Skin epidermis (tissue), 12 donors: ENCODE results near the gene RAP1GAP.

Experiments
- H3K27ac ChIP-seq, 21 experiments: fragments of 200-600 bp; sonication (generic) in 11 of 21; one replicate each; pipeline ENCODE4 v1.5.0; 2020; ENCODE audit warnings: mild to moderate bottlenecking in 3 of 21, inconsistent platforms in 2 of 21, moderate library complexity in 2 of 21
- H3K4me3 ChIP-seq, 7 experiments: fragments of 200-600 bp; sonication (generic) in 2 of 7; one replicate each; pipeline ENCODE4 v1.5.0; 2020; ENCODE audit warnings: inconsistent platforms in 2 of 7, mild to moderate bottlenecking in 2 of 7, moderate library complexity in 1 of 7

RAP1GAP gene

DNA sequence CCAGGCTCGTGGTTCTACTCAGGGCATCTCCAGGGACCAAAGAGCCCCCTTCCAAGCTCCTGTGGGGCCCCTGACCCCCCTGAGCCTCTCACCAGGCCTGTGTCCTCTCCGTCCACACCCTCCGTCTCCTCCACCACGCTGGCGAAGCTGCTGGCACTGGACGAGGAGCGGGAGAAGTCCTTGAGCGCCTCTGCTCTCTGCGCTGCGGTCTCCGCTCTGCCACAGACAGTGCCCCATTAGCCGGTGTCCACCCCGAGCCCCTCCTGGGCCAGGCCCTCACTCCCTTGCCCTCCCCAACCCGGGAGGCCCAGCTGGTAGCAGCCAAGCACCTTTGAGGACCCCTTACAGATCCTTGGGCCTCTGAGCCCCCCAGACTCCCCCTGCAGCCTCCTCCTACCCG lies 69.8 kb downstream of the RAP1GAP start:
- no peak overlapping the region for H3K27ac ChIP-seq
- H3K4me3 ChIP-seq, result no peak overlapping the region

DNA sequence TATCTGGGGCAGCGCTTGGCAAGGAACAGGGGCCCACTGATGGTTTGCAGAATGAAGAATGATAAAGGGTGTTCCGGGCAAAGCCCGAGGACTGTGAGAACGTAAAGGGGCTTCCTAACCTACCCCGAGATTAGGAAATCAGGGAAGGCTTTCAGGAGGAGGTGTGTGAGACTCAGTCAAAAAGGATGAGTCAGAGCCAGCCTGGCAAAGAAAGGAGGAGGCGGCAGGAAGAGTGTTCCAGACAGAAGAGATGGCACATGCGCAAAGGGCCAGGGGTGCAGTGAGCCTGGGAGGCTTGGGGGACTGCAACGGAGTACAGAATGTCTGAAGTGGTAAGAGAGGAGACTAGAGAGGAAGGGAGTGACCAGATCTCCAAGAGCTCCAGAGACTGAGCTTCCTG lies 70.3 kb downstream of the RAP1GAP start:
- no peak overlapping the region for H3K4me3 ChIP-seq
- no peak overlapping the region for H3K27ac ChIP-seq

DNA sequence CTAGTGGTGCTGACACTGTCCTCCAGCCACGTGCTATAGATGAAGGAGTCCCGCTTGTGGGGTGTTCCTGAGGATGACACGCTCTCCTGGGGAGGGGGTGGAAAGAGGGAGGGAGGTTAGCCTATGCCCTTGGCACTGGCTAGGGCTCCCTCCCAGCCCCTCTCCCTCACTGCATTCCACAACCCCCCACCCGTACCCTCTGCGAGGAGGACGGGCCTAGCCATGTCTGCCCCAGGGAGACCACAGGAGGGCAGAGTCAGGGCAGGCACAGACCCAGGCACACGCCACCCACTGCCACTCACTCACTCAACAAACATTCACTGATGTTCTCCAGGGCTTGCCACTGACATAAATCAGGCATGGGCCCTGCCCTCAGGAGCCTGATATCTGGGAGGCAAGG lies 70.7 kb downstream of the RAP1GAP start:
- Histone ChIP-seq H3K27ac (no peak overlapping the region), H3K4me3 (no peak overlapping the region)

DNA sequence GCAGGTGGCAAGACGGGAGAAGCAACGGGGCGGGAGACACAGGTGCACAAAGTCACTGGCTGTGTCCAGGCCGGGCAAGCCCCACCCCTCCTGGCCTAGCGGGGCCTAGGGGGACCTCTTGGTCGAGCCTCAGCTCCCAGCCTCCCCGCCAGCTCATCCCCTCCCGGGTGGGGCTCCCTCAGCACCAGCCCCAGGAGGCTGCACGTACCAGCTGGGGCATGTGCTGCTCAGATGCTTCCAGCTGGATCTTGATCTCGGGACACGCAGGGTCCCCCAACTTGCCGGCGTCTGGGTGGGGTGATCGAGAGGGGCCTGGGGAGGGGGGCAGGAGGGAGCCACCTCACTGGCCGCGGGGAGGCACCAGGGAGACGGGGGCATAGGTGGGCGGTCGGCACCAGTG lies 71.4 kb downstream of the RAP1GAP start:
- Histone ChIP-seq H3K4me3 (no peak overlapping the region), H3K27ac (no peak overlapping the region)

DNA sequence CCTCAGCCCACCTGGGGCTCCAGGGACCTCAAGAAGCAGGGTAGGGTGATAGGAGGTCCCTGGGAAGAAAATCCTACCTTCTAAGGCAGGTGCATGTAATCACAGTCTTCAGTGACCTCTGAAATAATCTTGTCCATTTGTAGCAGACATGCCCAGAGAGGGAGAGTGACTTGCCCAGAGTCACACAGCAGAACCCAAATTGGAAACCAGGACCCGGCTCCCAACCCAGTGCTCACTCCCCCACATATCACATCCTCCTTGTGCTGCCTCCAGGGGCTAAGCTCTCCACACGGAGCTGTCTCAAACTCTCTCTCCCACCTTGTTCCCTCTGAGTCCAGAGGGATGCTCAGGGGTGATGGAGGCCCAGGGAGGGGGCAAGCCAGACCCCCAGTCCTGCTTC lies 72.5 kb downstream of the RAP1GAP start:
- no peak overlapping the region for H3K27ac ChIP-seq
- H3K4me3 ChIP-seq, result no peak overlapping the region

DNA sequence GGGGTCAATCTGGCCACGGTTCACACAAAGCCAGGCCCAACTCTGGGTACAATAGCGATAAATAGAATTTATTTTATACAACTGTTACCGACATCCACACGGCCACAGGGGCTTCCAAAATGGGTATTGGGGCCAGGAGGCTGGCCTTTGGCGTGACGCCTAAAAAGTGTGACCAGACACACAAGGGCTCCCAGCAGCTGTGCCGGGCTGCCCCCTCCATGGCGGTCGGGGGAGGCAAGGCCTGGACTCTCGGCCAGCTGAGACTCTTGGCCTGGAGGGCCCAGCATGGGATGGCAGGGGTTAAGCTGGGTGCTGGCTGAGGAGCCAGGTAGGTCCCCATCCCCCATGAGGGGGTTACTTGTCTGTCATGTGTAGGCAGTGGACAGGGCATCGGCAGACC lies 73.0 kb downstream of the RAP1GAP start:
- Histone ChIP-seq H3K4me3 (no peak overlapping the region), H3K27ac (no peak overlapping the region)

DNA sequence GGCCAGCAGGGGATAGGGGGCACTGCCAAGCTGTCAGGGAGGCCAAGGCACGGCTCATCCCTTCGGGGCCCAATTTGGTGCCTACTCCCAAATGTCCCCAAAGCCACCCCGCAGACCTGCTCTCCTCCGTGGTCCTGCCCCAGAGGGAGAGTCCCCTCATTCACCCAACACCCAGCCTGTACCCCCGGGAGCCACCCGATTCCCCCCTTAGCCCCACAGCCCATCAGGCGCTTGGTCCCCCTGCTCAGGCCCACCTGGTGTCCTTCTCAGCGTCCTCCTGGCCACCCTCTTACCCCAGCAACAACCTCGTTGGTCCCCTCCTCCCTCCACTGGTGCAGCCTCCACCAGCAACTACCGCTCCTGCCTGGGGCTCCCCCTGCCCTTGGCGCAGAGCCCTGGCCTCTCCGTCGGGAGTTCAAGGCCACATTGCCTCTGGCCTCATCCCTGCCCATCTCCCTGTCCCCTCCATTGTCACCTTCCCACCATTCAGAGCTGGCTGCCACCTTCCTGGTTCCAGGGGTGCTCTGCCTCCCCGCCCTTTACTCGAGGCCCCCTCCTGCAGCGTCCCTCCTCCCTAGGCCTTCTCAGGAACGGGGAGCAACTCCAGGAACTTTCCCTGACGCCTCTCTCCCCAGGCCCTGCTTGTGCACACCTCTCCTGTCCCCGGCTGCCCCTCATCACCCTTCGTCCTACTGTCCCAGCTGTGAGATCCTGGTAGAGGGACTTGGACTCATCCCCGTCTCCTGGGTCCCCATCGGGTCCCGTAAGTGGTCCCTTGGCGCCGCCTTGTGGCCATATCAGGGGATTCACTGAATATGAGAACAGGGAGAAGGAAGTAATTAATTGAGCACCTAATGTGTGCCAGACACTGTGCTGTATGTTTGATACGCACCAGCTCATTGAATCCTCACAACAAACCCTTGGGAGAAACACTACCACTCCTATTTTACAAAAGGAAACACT lies 73.9 kb downstream of the RAP1GAP start:
- Histone ChIP-seq H3K27ac (no peak overlapping the region), H3K4me3 (no peak overlapping the region)

DNA sequence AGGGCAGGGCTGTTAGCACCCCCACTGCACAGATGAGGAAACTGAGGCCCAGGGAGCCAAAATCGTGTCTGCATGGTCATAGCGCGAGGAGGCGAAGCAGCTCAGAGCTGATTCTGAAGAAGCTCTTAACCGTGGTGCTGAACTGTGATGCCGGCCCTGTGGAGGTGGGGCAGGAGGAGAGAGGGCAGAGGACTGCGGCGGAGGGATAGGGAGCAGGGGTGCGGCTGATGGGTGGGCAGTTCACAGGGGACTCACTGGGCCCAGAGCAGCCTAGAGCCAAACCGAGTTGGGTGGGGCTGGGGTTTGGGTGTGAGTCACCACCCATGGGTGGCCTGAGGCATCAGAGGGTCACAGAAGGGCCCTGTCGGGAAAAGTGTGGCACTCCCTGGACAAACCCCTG lies 74.7 kb downstream of the RAP1GAP start:
- Histone ChIP-seq H3K27ac (no peak overlapping the region), H3K4me3 (no peak overlapping the region)

DNA sequence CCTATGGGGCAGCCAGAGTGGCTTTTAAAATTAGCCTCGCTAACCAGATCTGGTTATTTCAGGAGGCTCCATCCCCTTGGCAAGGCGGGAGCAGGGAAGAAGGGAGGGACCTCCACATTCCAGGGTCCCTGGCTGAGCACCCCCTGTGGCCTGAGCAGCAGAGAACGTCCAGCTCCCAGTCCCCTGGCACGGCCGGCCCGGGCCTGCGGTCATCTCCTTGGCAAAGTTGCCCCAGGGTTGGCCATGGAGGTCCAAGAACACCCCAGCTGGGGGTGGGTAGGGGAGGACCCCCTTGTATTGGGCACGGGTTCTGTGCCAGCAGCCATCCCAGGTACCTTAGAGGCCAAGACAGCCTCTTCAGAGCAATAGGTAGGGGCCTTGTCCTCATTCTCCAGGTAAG lies 75.9 kb downstream of the RAP1GAP start:
- Histone ChIP-seq H3K27ac (no peak overlapping the region), H3K4me3 (no peak overlapping the region)

DNA sequence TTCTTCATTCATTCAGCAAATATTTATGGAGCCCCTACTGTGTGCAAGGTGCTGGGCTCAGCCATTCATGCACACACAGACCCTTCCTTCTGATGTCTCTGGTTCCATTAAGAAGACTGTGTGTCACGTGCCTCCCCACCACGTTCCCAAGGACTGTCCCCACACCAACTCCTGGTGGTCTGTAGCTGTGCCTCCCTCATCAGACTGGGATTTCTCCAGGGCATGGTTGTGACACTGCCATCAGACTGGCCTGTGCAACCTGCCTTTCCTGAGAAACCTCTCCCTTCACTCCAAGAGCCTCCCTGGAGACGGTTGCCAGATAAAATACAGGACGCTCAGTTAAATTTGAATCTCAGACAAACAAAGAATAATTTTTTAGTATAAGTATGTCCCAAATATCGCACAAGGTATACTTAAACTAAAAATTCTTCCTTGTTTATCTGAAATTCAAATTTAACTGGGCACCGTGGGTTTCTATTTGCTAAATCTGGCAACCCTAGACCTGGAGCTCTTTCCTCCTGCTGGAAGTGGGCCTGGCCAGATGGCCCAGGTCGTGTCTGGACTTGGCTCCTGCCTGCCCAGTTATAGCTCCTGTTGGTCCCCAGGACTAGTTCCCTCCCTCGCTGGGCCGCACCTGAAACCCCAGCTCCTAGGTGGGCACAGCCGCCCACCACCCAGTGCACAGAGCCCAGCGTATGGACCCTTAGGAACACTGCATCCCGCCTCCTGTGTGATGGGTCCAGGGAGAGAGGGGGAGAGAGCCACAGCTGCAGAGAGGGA lies 76.9 kb downstream of the RAP1GAP start:
- Histone ChIP-seq H3K4me3 (no peak overlapping the region), H3K27ac (no peak overlapping the region)

DNA sequence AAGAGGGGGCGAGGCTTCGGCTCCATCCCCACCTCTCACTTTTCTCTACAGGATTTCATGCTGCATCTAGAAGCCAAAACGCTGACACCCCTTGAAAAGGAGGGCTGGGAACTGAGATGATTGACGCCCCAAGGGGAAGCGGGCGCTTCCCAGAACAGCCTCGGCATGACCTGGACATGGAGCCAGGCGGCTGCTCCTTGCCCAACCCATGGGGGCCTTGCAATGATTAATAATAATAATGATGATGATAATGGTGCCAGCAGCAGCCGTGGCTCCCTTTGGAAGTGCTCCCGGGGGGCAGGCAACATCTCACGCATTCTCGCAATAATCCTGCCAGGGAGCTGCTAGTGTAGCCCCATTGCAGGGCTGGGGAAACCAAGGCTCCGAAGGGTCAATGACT lies 78.2 kb downstream of the RAP1GAP start:
- no peak overlapping the region for H3K4me3 ChIP-seq
- H3K27ac ChIP-seq, result no peak overlapping the region

DNA sequence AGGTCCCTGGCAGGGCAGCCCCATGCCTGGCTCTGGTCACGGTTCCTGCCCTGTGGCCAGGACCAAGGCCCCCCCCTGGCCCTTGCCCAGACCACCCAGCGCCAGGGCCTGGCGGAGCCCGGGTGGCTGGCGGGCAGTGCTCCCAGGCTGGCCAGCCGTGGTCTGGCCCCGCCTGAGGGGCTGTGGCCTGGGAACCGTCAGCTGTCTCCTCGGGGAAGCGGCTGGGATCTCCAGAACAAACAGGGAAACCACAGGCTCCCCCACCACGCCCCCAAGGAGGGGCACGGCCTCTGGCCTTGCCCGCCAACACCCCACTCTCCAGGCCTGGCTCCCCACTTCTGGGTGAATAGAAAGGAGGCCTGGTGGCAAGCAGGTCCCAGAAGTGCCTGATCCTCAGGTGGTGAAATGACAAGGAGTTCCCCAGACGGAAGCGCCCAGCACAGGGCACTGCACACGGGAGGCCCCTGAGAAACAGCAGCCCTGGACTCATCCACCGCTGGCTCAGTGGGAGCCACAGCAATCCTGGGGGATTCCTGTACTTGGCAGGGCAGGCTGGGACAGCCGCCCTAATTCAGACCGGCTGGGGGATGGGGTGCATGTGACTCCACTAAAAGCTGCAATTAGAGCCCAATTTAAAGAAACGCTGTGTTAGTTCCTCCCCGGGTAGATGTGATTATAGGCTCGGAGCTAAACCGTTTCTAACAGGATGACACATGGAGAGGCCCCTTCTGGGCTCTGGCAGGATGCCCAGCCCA lies 78.9 kb downstream of the RAP1GAP start:
- Histone ChIP-seq H3K4me3 (no peak overlapping the region), H3K27ac (no peak overlapping the region)

DNA sequence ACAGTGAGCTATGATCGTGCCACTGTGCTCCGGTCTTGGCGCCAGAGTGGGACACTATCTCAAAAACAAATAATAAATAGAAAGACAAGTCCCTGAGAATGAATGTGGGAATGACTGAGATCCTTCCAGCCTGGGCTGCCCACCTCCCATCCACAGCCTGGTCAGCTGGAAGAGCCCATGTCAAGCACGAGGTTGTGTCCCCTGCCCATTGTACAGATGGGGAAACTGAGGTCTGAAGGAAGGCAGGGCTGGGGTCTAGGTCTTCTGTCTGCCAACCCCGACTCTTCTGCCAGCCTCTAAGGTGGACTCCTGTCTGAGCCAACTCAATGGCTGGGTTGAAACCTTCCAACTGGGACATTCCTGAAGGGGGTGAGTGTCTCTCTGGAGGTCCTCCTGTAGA lies 79.5 kb downstream of the RAP1GAP start:
- H3K27ac ChIP-seq, result no peak overlapping the region
- no peak overlapping the region for H3K4me3 ChIP-seq

DNA sequence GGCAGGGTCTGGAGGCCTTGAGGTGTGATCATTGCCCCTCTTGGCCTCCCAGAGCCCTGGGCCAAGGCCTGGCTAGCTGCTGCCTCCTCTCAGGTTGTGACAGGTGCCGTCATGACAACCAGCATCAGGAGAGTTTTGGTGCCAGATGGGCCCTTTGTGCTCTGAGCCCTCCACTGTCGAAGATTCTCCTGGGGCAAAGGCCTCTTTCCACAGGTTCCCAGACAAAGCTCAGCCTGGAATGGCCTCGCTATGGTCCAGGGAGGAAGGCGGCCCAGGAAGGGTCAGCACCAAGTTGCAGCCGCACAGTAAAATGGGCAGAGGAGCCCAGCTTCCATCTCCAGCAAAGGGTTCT lies 81.6 kb downstream of the RAP1GAP start:
- Histone ChIP-seq H3K4me3 (no peak overlapping the region), H3K27ac (no peak overlapping the region)

DNA sequence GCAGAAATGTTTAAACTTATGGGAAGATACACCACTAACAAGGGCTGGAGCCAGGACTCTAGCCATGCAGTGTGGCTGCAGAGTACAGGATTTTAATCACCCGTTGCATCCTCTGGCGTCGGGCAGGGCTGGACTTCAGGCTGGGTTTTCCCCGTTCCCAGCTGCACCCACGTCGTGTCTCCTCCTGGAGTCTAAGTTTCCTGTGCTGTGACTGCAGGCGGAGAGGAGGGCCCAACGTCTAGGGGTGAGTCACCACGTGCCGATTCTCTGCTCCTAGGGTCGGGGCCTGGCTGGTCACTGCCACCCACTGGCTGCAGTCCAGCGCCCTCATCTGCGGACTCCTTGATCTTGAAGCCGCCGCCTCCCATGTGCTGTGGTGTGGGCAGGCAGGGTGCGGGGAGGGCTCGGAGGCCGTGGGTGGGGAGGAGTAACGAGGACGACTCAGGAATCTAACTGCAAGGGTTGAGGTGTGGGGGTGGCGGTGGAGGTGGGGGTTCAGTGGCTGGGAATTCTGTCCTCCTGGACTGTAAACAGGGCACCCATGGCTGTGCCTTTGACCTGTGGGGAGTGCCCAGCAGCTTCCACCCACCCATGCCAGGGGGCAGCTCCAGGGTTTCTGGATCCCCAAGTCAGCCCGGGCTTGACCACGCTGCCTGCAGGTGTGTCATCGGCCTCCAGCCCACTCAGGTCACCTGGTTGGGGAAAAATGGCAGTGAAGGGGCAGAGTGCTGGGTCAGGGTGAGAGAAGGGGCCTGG lies 82.1 kb downstream of the RAP1GAP start:
- H3K4me3 ChIP-seq, result no peak overlapping the region
- H3K27ac ChIP-seq, result no peak overlapping the region

DNA sequence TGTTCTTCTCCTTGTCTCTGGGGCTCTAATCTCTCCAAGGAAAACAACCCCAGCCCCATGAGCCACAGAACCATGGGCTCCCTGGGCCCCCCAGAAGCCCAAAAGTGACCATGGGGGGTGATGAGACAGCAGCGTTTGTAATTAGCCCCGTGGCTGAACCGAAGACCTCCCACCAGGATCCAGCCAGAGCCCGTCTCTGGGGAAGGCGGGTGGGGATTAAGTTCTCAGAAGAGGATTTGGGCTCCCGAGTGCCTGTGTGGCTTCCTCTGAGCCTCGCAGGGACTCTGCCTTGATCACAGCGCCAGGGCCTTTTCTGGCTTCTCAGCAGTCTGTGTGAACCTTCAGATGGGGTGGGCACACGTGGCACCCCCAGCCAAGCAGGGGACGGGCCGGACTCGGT lies 82.9 kb downstream of the RAP1GAP start:
- Histone ChIP-seq H3K27ac (no peak overlapping the region), H3K4me3 (no peak overlapping the region)

DNA sequence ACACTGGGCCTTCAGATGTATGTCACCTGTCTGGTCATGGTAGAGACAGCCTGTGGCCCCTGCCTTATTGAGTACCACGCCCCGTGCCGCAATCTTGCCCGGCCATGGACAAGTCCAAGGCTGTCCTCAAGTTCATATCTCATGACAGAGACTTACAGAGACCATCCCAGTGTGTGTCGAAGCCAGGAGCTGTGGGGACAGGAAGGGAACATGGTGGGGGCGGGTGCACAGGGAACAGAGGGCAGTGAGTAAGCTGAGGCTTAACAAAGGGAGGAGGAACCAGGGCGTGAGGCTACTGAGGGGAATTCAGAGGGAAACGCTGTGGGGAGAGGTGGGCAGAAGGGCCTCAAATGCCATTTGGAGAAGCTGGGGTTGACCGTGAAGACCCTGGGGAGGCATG lies 84.1 kb downstream of the RAP1GAP start:
- Histone ChIP-seq H3K27ac (no peak overlapping the region), H3K4me3 (no peak overlapping the region)

DNA sequence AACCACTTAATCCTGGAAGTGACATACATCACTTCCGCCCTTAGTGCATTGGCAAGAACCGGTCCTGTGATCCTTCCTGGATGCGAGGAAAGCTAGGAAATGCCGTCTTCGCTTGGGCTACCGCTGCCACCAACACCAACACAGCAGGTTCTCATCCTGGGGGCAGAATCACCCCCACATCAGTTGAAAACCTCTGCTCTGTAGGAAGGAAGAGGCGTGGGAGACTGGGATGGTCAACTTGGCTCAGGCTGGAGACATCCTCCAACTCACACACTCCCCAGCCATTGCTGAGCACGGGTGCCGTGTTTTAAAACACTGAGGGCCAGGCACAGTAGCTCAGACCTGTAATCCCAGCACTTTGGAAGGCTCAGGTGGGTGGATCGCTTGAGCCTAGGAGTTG lies 85.1 kb downstream of the RAP1GAP start:
- H3K27ac ChIP-seq, result peak overlapping the region in 1 of 21 experiments; percentile 45
- no peak overlapping the region for H3K4me3 ChIP-seq

DNA sequence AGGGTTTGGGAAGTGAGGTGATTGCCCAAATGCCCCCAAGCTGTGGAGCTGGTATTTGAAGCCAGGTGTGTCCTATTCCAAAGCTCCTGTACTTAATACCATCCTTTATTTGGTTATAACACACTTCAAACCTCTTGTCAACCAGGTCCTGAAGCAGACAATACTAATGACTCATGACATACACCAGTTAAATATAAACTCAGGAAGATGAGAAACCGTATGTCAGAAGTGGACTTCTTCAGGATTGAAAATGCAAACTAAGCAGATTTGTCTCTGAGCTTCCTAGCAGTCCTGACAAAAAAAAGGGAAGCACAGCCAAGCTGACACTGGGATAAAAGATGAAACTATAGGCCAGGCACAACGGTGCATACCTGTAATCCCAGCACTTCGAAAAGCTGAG lies 89.4 kb downstream of the RAP1GAP start:
- Histone ChIP-seq H3K4me3 (no peak overlapping the region), H3K27ac (no peak overlapping the region)

DNA sequence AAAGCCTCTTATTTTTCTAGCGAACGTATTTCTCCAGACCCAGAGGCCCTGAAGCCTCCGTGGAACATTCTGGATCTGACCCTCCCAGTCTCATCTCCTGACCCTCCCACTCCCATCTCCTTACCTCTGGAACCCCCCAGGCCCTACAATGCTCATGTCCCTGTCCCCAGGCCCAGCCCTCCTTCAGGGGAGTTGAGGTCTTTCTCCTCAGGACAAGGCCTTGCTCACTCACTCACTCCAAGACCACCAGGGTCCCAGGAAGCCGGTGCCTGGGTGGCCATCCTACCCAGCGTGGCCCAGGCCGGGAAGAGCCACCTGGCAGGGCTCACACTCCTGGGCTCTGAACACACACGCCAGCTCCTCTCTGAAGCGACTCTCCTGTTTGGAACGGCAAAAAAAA lies 91.2 kb downstream of the RAP1GAP start:
- no peak overlapping the region for H3K4me3 ChIP-seq
- no peak overlapping the region for H3K27ac ChIP-seq
